GM18867 (cell line): ENCODE data around the gene RHOV.

Experiments
- ATAC-seq: cut with Tn5 transposase; IDR thresholded peaks from one replicate; pipeline ENCODE4 v1.9.1; 2021; ENCODE audit warnings: mild to moderate bottlenecking, moderate library complexity; ENCODE audit not compliant: unreplicated experiment

RHOV gene

GRCh38 chr15:40846841-40847222 lies 27.2 kb downstream of the RHOV start:
- ATAC-seq: no peak

- no peak for ATAC-seq
Measured at GRCh38 chr15:40845511-40846284, 28.3 kb downstream of the RHOV start.

GRCh38 chr15:40845036-40845435 lies 29.0 kb downstream of the RHOV start:
- no peak for ATAC-seq

GRCh38 chr15:40844696-40845030 lies 29.4 kb downstream of the RHOV start:
- ATAC-seq: no peak

GRCh38 chr15:40843885-40844695 lies 29.9 kb downstream of the RHOV start, which contains the start of gene SPINT1:
TSS of gene SPINT1 (plus strand) at chr15:40844048. CDS start at chr15:40844555, 507 bp downstream.
- ATAC-seq: no peak

GRCh38 chr15:40843261-40843884 lies 30.7 kb downstream of the RHOV start:
- ATAC-seq: no peak

- no peak for ATAC-seq
Measured at GRCh38 chr15:40841741-40842140, 32.3 kb downstream of the RHOV start.

GRCh38 chr15:40838756-40839155 lies 35.3 kb downstream of the RHOV start:
- no peak for ATAC-seq

GRCh38 chr15:40836020-40836419 lies 38.0 kb downstream of the RHOV start:
- ATAC-seq: no peak

GRCh38 chr15:40832903-40833302 lies 41.1 kb downstream of the RHOV start:
- ATAC-seq: no peak

- ATAC-seq: no peak
Measured at GRCh38 chr15:40831861-40832260, 42.2 kb downstream of the RHOV start.

GRCh38 chr15:40830884-40831283 lies 43.1 kb downstream of the RHOV start:
- no peak for ATAC-seq

GRCh38 chr15:40829115-40829514 lies 44.9 kb downstream of the RHOV start:
- no peak for ATAC-seq

- ATAC-seq: no peak
Measured at GRCh38 chr15:40828447-40829036, 45.5 kb downstream of the RHOV start, which contains the start of gene PPP1R14D. TSS of gene PPP1R14D (minus strand) at chr15:40828708. CDS start at chr15:40828641, 67 bp downstream.

GRCh38 chr15:40826423-40827075 lies 47.5 kb downstream of the RHOV start:
- ATAC-seq: no peak

GRCh38 chr15:40825661-40826422 lies 48.2 kb downstream of the RHOV start:
- ATAC-seq: no peak

- no peak for ATAC-seq
Measured at GRCh38 chr15:40823572-40824343, 50.3 kb downstream of the RHOV start.
